ENCODE measurements around the gene HYAL4. TPM values are rescaled to one million over a fixed set of nuclear protein-coding genes. Genes with fewer than 3 reads are reported as not detected.
A peak's percentile ranks its signal among the peaks of the same experiment; 100 is the strongest.

HYAL4 gene
- total RNA-seq, 1 experiment from 2014 or later = not detected

- no peak for DNase-seq (ENCODE audit: low spot score)
- CTCF ChIA-PET = interaction anchor here (0.6 kb wide), 1 partner anchor 200 kb away, joined by 3 read pairs; no protein-coding TSS in a partner anchor
- Mint-ChIP-seq H3K36me3 (peaks cover 39% of the 10 kb centered on the region), H3K27me3 (ENCODE audit: low read depth) (peaks cover 2% of the 10 kb centered on the region; the same call in 1 of the 2 replicates), H3K27ac (no peak overlapping the region), H3K4me3 (no peak overlapping the region), H3K9me3 (peaks cover 54% of the 10 kb centered on the region), H3K4me1 (no peaks in the 10 kb centered on the region)
- POLR2A ChIA-PET = no interaction called here
- no peak for ATAC-seq
- TF ChIP-seq OVOL2 (CRISPR knock-in tag; IDR thresholded peaks at IDR 0.05; ENCODE audit: borderline replicate concordance) = no peak
- TF ChIP-seq, protein P1, sequence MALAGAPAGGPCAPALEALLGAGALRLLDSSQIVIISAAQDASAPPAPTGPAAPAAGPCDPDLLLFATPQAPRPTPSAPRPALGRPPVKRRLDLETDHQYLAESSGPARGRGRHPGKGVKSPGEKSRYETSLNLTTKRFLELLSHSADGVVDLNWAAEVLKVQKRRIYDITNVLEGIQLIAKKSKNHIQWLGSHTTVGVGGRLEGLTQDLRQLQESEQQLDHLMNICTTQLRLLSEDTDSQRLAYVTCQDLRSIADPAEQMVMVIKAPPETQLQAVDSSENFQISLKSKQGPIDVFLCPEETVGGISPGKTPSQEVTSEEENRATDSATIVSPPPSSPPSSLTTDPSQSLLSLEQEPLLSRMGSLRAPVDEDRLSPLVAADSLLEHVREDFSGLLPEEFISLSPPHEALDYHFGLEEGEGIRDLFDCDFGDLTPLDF (CRISPR knock-in tag; IDR thresholded peaks at IDR 0.05) = no peak
These were observed 56.1 kb downstream of the HYAL4 start for GRCh38 chr7:123901101-123901500.

GRCh38 chr7:123905714-123906113, 60.7 kb downstream of the HYAL4 start:
- Mint-ChIP-seq H3K9me3 (peaks cover 52% of the 10 kb centered on the region), H3K4me3 (no peak overlapping the region), H3K36me3 (peaks cover 47% of the 10 kb centered on the region), H3K4me1 (peaks cover 17% of the 10 kb centered on the region), H3K27ac (no peak overlapping the region), H3K27me3 (ENCODE audit: low read depth) (peaks cover 4% of the 10 kb centered on the region; the same call in 1 of the 2 replicates)
- DNase-seq (ENCODE audit: low spot score) (no peak), ATAC-seq (no peak)
- TF ChIP-seq ZNF416 (CRISPR knock-in tag; IDR thresholded peaks at IDR 0.05) (no peak), FOXP1 (CRISPR knock-in tag; IDR thresholded peaks at IDR 0.05; ENCODE audit: borderline replicate concordance) (no peak), IRF2 (CRISPR knock-in tag; IDR thresholded peaks at IDR 0.05; ENCODE audit: borderline replicate concordance, low read depth) (no peak), NFYB (CRISPR knock-in tag; conservative IDR thresholded peaks at IDR 0.05; ENCODE audit: low read depth) (no peak), EMX1 (CRISPR knock-in tag; IDR thresholded peaks at IDR 0.05) (no peak), NR2C2 (CRISPR knock-in tag; IDR thresholded peaks at IDR 0.05) (no peak), NFATC4 (CRISPR knock-in tag; IDR thresholded peaks at IDR 0.05) (no peak), MXD4 (CRISPR knock-in tag; IDR thresholded peaks at IDR 0.05; ENCODE audit: borderline replicate concordance) (no peak), CBFB (CRISPR knock-in tag; IDR thresholded peaks at IDR 0.05; ENCODE audit: low read depth) (no peak)
- CTCF ChIA-PET = no interaction called here
- POLR2A ChIA-PET = no interaction called here

- H3K9me3 Mint-ChIP-seq = peaks cover 3% of the 10 kb centered on the region
- TF ChIP-seq USF1 (CRISPR knock-in tag; IDR thresholded peaks at IDR 0.05) (no peak), GABPB1 (CRISPR knock-in tag; IDR thresholded peaks at IDR 0.05) (no peak), SP1 (CRISPR knock-in tag; conservative IDR thresholded peaks at IDR 0.05) (no peak), ETV6 (CRISPR knock-in tag; IDR thresholded peaks at IDR 0.05) (no peak)
- TF ChIP-seq, protein P2, sequence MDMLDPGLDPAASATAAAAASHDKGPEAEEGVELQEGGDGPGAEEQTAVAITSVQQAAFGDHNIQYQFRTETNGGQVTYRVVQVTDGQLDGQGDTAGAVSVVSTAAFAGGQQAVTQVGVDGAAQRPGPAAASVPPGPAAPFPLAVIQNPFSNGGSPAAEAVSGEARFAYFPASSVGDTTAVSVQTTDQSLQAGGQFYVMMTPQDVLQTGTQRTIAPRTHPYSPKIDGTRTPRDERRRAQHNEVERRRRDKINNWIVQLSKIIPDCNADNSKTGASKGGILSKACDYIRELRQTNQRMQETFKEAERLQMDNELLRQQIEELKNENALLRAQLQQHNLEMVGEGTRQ (CRISPR knock-in tag; IDR thresholded peaks at IDR 0.05) = no peak
- TF ChIP-seq, protein P3, sequence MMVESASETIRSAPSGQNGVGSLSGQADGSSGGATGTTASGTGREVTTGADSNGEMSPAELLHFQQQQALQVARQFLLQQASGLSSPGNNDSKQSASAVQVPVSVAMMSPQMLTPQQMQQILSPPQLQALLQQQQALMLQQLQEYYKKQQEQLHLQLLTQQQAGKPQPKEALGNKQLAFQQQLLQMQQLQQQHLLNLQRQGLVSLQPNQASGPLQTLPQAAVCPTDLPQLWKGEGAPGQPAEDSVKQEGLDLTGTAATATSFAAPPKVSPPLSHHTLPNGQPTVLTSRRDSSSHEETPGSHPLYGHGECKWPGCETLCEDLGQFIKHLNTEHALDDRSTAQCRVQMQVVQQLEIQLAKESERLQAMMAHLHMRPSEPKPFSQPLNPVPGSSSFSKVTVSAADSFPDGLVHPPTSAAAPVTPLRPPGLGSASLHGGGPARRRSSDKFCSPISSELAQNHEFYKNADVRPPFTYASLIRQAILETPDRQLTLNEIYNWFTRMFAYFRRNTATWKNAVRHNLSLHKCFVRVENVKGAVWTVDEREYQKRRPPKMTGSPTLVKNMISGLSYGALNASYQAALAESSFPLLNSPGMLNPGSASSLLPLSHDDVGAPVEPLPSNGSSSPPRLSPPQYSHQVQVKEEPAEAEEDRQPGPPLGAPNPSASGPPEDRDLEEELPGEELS (CRISPR knock-in tag; IDR thresholded peaks at IDR 0.05) = no peak
- TF ChIP-seq, protein P4, sequence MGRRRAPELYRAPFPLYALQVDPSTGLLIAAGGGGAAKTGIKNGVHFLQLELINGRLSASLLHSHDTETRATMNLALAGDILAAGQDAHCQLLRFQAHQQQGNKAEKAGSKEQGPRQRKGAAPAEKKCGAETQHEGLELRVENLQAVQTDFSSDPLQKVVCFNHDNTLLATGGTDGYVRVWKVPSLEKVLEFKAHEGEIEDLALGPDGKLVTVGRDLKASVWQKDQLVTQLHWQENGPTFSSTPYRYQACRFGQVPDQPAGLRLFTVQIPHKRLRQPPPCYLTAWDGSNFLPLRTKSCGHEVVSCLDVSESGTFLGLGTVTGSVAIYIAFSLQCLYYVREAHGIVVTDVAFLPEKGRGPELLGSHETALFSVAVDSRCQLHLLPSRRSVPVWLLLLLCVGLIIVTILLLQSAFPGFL (CRISPR knock-in tag; IDR thresholded peaks at IDR 0.05; ENCODE audit: borderline replicate concordance) = no peak
- TF ChIP-seq, protein P5, sequence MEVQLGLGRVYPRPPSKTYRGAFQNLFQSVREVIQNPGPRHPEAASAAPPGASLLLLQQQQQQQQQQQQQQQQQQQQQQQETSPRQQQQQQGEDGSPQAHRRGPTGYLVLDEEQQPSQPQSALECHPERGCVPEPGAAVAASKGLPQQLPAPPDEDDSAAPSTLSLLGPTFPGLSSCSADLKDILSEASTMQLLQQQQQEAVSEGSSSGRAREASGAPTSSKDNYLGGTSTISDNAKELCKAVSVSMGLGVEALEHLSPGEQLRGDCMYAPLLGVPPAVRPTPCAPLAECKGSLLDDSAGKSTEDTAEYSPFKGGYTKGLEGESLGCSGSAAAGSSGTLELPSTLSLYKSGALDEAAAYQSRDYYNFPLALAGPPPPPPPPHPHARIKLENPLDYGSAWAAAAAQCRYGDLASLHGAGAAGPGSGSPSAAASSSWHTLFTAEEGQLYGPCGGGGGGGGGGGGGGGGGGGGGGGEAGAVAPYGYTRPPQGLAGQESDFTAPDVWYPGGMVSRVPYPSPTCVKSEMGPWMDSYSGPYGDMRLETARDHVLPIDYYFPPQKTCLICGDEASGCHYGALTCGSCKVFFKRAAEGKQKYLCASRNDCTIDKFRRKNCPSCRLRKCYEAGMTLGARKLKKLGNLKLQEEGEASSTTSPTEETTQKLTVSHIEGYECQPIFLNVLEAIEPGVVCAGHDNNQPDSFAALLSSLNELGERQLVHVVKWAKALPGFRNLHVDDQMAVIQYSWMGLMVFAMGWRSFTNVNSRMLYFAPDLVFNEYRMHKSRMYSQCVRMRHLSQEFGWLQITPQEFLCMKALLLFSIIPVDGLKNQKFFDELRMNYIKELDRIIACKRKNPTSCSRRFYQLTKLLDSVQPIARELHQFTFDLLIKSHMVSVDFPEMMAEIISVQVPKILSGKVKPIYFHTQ (CRISPR knock-in tag; IDR thresholded peaks at IDR 0.05) = no peak
- TF ChIP-seq, protein P6, sequence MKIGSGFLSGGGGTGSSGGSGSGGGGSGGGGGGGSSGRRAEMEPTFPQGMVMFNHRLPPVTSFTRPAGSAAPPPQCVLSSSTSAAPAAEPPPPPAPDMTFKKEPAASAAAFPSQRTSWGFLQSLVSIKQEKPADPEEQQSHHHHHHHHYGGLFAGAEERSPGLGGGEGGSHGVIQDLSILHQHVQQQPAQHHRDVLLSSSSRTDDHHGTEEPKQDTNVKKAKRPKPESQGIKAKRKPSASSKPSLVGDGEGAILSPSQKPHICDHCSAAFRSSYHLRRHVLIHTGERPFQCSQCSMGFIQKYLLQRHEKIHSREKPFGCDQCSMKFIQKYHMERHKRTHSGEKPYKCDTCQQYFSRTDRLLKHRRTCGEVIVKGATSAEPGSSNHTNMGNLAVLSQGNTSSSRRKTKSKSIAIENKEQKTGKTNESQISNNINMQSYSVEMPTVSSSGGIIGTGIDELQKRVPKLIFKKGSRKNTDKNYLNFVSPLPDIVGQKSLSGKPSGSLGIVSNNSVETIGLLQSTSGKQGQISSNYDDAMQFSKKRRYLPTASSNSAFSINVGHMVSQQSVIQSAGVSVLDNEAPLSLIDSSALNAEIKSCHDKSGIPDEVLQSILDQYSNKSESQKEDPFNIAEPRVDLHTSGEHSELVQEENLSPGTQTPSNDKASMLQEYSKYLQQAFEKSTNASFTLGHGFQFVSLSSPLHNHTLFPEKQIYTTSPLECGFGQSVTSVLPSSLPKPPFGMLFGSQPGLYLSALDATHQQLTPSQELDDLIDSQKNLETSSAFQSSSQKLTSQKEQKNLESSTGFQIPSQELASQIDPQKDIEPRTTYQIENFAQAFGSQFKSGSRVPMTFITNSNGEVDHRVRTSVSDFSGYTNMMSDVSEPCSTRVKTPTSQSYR (CRISPR knock-in tag; IDR thresholded peaks at IDR 0.05) = no peak
These were observed 71.3 kb downstream of the HYAL4 start for GRCh38 chr7:123916240-123916724.

More at GRCh38 chr7:123916240-123916724, 71.3 kb downstream of the HYAL4 start:
- DNase-seq (ENCODE audit: low spot score) (no peak), ATAC-seq (peak; percentile 98)
- Mint-ChIP-seq H3K36me3 (no peaks in the 10 kb centered on the region), H3K4me3 (no peak overlapping the region), H3K27ac (no peak overlapping the region), H3K4me1 (peaks cover 13% of the 10 kb centered on the region), H3K27me3 (ENCODE audit: low read depth) (no peaks in the 10 kb centered on the region)
- ChIA-PET POLR2A (no interaction called here), CTCF (interaction anchor here (0.6 to 0.9 kb wide), 2 partner anchors 215 to 306 kb away, joined by 3 read pairs; no protein-coding TSS in a partner anchor)

Measured in WTC11 (cell line).